Mucosa of descending colon (tissue), 3 donors: Measurements from ENCODE around the gene MAST4. TPM values are rescaled to one million over a fixed set of nuclear protein-coding genes. Genes with fewer than 3 reads are reported as not detected.

Experiments
- ATAC-seq: fragments of 200-7000 bp; cut with Tn5 transposase; one replicate; pipeline ENCODE4 v1.9.1; 2020; ENCODE audit warnings: mild to moderate bottlenecking, moderate library complexity
- DNase-seq, 3 donors: peaks; one replicate each; pipeline ENCODE4 v3.0.0-alpha.2; 2020
- H3K36me3 ChIP-seq: fragments of 200-600 bp; one replicate; pipeline ENCODE4 v1.8.0; 2021; ENCODE audit warnings: low read depth, mild to moderate bottlenecking
- H3K4me1 ChIP-seq: fragments of 200-600 bp; one replicate; pipeline ENCODE4 v1.8.0; 2021; ENCODE audit warnings: low read depth, mild to moderate bottlenecking
- H3K4me3 ChIP-seq: fragments of 200-600 bp; one replicate; pipeline ENCODE4 v1.8.0; 2021; ENCODE audit warnings: mild to moderate bottlenecking
- H3K9me3 ChIP-seq: fragments of 200-600 bp; one replicate; pipeline ENCODE4 v1.8.0; 2021; ENCODE audit warnings: mild to moderate bottlenecking
- intact Hi-C, 2 donors: fragments of 100-400 bp; cut with DNase I in 1 of 2; cut with micrococcal nuclease in 1 of 2; formaldehyde crosslinking; loops; one replicate each; pipeline versions ENCODE4 v1.11.0 to v1.11.1; 2022; cut with DNase I, micrococcal nuclease
- total RNA-seq, 3 donors: library from RNA; stranded (reverse); fragmentation: NEBNext Ultra II Directional in 2 of 3; extraction: Animal tissue kit (Norgen Biotek cat#: 25700) in 2 of 3; gene quantifications; one replicate each; pipeline versions ENCODE4 v1.2.1 to v1.2.4, GENCODE V29; 2021 to 2023
- TF ChIP-seq, protein P1 (sequence below): fragments of 200-600 bp; IDR thresholded peaks from one replicate; pipeline ENCODE4 v1.8.0; 2022; ENCODE audit warnings: antibody characterized with exemption, mild to moderate bottlenecking
- donor health status: DM: no; HTN: no; CAD: no; lungs with moderate emphysema.
- donor health status: DM: no; HTN: no; CAD: no.
- donor health status: DM: no; HTN: yes; CAD: no.

Gene MAST4
- total RNA-seq, 3 donors from 2014 or later = 16.2 to 34.0 (median 22.5) TPM

DNA sequence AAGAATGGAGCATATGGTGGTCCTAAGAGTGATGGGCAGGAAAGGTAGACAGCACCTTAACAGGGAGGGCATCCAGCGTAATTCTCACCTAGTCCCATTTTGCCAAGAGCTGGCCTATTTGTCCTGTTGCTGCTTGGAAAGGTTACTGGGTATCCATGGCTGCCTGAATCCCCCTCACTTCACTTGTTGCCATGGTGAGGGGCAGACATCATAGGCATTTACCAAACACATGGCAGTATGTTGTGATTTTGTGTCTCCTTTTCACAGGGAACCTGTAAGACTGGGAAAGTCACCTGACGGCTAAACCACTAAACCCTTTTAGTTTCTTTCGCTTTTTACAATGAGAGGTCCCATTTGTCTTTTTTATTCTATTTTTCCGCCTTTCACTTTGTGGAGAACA lies 373.3 kb downstream of the MAST4 start:
- Histone ChIP-seq H3K36me3 (no peaks in the 10 kb centered on the region), H3K9me3 (no peaks in the 10 kb centered on the region), H3K4me3 (no peak overlapping the region), H3K4me1 (no peaks in the 10 kb centered on the region)
- ATAC-seq = no peak
- TF ChIP-seq, protein P1, sequence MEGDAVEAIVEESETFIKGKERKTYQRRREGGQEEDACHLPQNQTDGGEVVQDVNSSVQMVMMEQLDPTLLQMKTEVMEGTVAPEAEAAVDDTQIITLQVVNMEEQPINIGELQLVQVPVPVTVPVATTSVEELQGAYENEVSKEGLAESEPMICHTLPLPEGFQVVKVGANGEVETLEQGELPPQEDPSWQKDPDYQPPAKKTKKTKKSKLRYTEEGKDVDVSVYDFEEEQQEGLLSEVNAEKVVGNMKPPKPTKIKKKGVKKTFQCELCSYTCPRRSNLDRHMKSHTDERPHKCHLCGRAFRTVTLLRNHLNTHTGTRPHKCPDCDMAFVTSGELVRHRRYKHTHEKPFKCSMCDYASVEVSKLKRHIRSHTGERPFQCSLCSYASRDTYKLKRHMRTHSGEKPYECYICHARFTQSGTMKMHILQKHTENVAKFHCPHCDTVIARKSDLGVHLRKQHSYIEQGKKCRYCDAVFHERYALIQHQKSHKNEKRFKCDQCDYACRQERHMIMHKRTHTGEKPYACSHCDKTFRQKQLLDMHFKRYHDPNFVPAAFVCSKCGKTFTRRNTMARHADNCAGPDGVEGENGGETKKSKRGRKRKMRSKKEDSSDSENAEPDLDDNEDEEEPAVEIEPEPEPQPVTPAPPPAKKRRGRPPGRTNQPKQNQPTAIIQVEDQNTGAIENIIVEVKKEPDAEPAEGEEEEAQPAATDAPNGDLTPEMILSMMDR = no peak
- intact Hi-C loops = no loop called here
- no peak for DNase-seq

DNA sequence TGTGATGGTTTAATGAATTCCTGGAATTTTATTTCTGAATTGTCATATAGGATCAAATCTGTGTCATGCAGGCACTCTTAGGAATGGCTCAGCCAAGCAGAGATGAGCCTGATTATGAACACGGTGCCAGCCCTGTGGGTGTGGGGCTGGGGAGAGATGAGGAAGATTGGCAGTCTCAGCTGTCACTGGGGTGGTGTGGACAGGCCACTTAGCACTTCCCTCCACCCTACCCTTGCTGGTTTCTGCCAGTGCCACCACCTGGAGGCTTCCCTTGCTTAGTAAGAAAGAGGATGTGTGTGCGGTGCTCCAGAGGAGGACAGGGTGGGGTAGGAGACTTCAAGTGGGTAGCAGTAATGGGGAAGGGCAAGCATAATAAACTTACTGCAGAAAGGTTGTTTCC lies 373.8 kb downstream of the MAST4 start:
- ATAC-seq (no peak), DNase-seq (no peak)
- TF ChIP-seq, protein P1 = no peak

GRCh38 chr5:66972004-66972403 lies 375.8 kb downstream of the MAST4 start:
- no peak for DNase-seq
- TF ChIP-seq, protein P1 = no peak

More for the DNA sequence above, 373.8 kb downstream of the MAST4 start:
- intact Hi-C loops = no loop called here
- no peaks in the 10 kb centered on the region for H3K9me3 ChIP-seq
- no peaks in the 10 kb centered on the region for H3K4me1 ChIP-seq
- H3K36me3 ChIP-seq = no peaks in the 10 kb centered on the region
- no peak overlapping the region for H3K4me3 ChIP-seq

GRCh38 chr5:66974256-66974655 lies 378.1 kb downstream of the MAST4 start:
- H3K4me3 ChIP-seq = no peak overlapping the region
- TF ChIP-seq, protein P1 = no peak
- no peaks in the 10 kb centered on the region for H3K4me1 ChIP-seq
- H3K36me3 ChIP-seq = no peaks in the 10 kb centered on the region
- DNase-seq (no peak), ATAC-seq (no peak)
- H3K9me3 ChIP-seq = no peaks in the 10 kb centered on the region
- intact Hi-C loops = no loop called here

More at GRCh38 chr5:66972004-66972403, 375.8 kb downstream of the MAST4 start:
- Histone ChIP-seq H3K9me3 (no peaks in the 10 kb centered on the region), H3K36me3 (no peaks in the 10 kb centered on the region), H3K4me3 (no peak overlapping the region), H3K4me1 (no peaks in the 10 kb centered on the region)
- no peak for ATAC-seq
- intact Hi-C loops = no loop called here

DNA sequence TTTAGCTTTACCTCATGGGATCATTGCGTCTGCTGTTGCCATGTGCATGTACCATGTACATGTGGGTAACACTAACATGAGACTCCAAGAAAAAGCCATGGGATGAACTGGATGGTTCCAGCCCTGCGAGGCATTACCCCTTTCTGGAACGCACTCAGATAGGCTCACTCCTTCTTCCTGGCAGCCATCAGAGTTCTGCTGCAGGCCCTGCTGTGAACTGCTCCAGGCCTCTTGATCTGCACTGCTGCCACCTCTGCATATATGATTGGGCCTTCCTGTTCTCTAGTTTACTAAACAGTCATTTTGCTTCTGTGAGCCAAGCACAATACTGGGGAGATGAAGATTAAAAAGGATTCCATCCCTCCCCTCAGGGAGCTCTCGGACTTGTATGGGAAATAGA lies 379.9 kb downstream of the MAST4 start:
- intact Hi-C loops = no loop called here
- TF ChIP-seq, protein P1 = no peak
- H3K4me3 ChIP-seq = no peak overlapping the region
- no peaks in the 10 kb centered on the region for H3K4me1 ChIP-seq
- DNase-seq (no peak), ATAC-seq (no peak)
- no peaks in the 10 kb centered on the region for H3K9me3 ChIP-seq
- no peaks in the 10 kb centered on the region for H3K36me3 ChIP-seq

DNA sequence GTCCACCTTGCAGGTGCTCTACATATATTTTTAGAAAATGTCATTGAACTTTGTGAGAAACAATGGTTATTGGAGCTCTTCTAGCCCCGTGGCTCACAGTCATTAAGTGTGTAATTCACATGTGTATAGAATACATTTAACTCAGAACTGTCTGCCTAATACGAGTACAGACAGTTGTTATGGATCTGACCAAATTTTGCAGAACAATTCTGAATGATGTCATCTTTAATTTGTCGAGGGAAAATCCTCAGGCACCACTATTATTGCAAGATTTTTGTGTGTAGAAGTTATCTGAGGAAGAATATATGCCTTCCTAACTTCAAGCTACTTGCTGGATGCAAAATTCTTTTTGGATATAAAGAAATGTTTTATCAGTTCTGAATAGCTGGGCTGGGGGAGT lies 383.5 kb downstream of the MAST4 start:
- H3K4me1 ChIP-seq = peaks cover 24% of the 10 kb centered on the region
- TF ChIP-seq, protein P1 = no peak
- intact Hi-C loops = no loop called here
- DNase-seq (no peak), ATAC-seq (no peak)
- no peaks in the 10 kb centered on the region for H3K9me3 ChIP-seq
- H3K36me3 ChIP-seq = no peaks in the 10 kb centered on the region
- H3K4me3 ChIP-seq = no peak overlapping the region
